ENCODE data around the gene TXK. TPM values are rescaled to one million over a fixed set of nuclear protein-coding genes. Genes with fewer than 3 reads are reported as not detected.
A peak's percentile ranks its signal among the peaks of the same experiment; 100 is the strongest.

TXK gene
- total RNA-seq, 1 donor from 2014 or later, result 4.4 TPM

- H3K27ac ChIP-seq, result no peak overlapping the region
- intact Hi-C loops (cut with DNase I), result loop anchor here (10.0 kb wide), 1 partner anchor 81 kb away; no protein-coding TSS in a partner anchor
- no peak overlapping the region for H3K4me3 ChIP-seq
- TF ChIP-seq CTCF (IDR thresholded peaks at IDR 0.05), result no peak
- H3K4me1 ChIP-seq, result no peaks in the 10 kb centered on the region
- DNase-seq (no peak), ATAC-seq (no peak)
- no peaks in the 10 kb centered on the region for H3K9me3 ChIP-seq
- no peaks in the 10 kb centered on the region for H3K27me3 ChIP-seq
- no peaks in the 10 kb centered on the region for H3K36me3 ChIP-seq
These were observed 48.0 kb downstream of the TXK start for GRCh38 chr4:48085821-48086589.

- ATAC-seq, result no peak
- intact Hi-C loops (cut with DNase I), result loop anchor here (10.0 kb wide), 1 partner anchor 78 kb away; no protein-coding TSS in a partner anchor
- H3K27me3 ChIP-seq, result no peaks in the 10 kb centered on the region
- TF ChIP-seq CTCF (IDR thresholded peaks at IDR 0.05), result no peak
- H3K27ac ChIP-seq, result no peak overlapping the region
- H3K36me3 ChIP-seq, result no peaks in the 10 kb centered on the region
- DNase-seq, result no peak
- H3K9me3 ChIP-seq, result no peaks in the 10 kb centered on the region
- H3K4me3 ChIP-seq, result no peak overlapping the region
- no peaks in the 10 kb centered on the region for H3K4me1 ChIP-seq
These were observed 51.1 kb downstream of the TXK start for GRCh38 chr4:48082956-48083355.

- intact Hi-C loops (cut with DNase I), result loop anchor here (10.0 kb wide), 1 partner anchor 76 kb away; no protein-coding TSS in a partner anchor
- no peak for TF ChIP-seq CTCF (IDR thresholded peaks at IDR 0.05)
- ATAC-seq, result no peak
These were observed 52.9 kb downstream of the TXK start for GRCh38 chr4:48081196-48081595.

GRCh38 chr4:48079972-48080391 lies 54.1 kb downstream of the TXK start:
- Histone ChIP-seq H3K27me3 (no peaks in the 10 kb centered on the region), H3K9me3 (no peaks in the 10 kb centered on the region), H3K4me1 (no peaks in the 10 kb centered on the region), H3K36me3 (no peaks in the 10 kb centered on the region), H3K27ac (no peak overlapping the region), H3K4me3 (no peak overlapping the region)
- DNase-seq, result no peak
- no peak for TF ChIP-seq CTCF (IDR thresholded peaks at IDR 0.05)
- intact Hi-C loops (cut with DNase I), result loop anchor here (10.0 kb wide), 1 partner anchor 75 kb away; no protein-coding TSS in a partner anchor
- ATAC-seq, result peak; percentile 54

More at GRCh38 chr4:48081196-48081595, 52.9 kb downstream of the TXK start:
- H3K27ac ChIP-seq, result no peak overlapping the region
- no peaks in the 10 kb centered on the region for H3K27me3 ChIP-seq
- DNase-seq, result no peak
- H3K9me3 ChIP-seq, result no peaks in the 10 kb centered on the region
- no peaks in the 10 kb centered on the region for H3K4me1 ChIP-seq
- H3K4me3 ChIP-seq, result no peak overlapping the region
- H3K36me3 ChIP-seq, result no peaks in the 10 kb centered on the region

- ATAC-seq (no peak), DNase-seq (no peak)
- Histone ChIP-seq H3K4me1 (no peaks in the 10 kb centered on the region), H3K36me3 (no peaks in the 10 kb centered on the region), H3K9me3 (no peaks in the 10 kb centered on the region), H3K27me3 (no peaks in the 10 kb centered on the region), H3K27ac (no peak overlapping the region), H3K4me3 (no peak overlapping the region)
- TF ChIP-seq CTCF (IDR thresholded peaks at IDR 0.05), result no peak
- intact Hi-C loops (cut with DNase I), result no loop called here
These were observed 55.0 kb downstream of the TXK start for GRCh38 chr4:48078862-48079655.
